TTC549 (cell line): Measurements from ENCODE around the gene KIAA1671.
"Not testable (repeated sequence)": the region's sequence is repeated elsewhere in the genome, so short reads cannot be mapped to it uniquely, and the experiment has no call there.

Experiments used
- FAIRE-seq: peaks from 2 replicates; lab custom pipeline; 2012; peaks lifted over from hg19 to GRCh38; lab: Jason Lieb, UNC

The KIAA1671 gene

GRCh38 chr22:25205847-25206246 lies 253.3 kb downstream of the KIAA1671 start:
- FAIRE-seq, result no peak

- no peak for FAIRE-seq
Measured at GRCh38 chr22:25206998-25207397, 254.5 kb downstream of the KIAA1671 start.

- FAIRE-seq, result no peak
Measured at GRCh38 chr22:25207553-25208157, 255.1 kb downstream of the KIAA1671 start.

DNA sequence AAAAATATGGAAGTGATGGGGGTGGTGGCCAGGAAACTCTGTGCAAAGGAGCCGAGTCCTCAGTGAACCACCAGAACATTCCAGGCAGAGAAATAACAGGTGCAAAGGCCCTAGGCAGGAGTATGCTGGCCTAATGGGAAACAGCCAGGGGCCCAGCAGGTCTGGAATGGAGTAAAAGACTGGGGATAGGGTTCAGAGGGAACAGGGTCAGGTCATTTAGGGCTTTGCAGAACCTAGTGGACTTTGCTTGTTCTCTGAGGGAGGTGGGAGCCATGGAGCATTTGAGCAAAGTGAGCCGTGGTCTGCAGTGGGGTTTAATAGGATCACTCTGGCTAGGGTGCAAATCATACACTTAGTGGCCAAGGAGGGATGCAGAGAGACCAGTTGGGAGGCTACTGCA lies 255.8 kb downstream of the KIAA1671 start:
- FAIRE-seq, result no peak

DNA sequence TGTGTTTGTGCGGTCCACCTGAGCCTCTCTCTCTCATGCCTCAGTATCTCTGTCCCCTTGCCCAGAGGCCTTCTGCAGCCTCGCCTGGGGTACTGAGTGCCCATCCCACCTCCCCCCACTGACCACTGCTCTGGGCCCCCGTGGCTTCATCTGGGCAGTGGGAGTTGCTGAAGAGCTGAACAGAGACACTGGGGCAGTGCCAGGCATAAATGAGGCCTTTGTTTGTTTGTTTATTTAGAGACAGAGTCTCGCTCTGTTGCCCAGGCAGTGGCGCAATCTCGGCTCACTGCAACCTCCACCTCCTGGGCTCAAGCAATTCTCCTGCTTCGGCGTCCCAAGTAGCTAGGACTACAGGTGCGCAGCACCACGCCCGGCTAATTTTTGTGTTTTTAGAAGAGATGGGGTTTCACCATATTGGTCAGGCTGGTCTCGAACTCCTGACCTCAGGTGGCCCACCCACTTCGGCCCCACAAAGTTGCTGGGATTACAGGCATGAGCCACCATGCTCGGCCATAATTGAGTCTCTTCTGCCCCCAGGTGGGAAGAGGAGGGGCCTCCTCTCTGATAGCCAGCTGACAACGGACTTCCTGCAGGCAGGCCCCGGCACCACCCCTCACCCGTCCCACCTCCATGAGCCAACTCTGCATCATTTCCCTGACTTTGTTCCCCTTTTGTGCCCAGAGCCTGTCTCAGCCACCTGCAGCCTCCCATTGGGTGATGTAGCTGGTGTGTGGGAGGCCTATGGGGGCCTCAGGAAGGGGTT lies 256.4 kb downstream of the KIAA1671 start:
- no peak for FAIRE-seq

DNA sequence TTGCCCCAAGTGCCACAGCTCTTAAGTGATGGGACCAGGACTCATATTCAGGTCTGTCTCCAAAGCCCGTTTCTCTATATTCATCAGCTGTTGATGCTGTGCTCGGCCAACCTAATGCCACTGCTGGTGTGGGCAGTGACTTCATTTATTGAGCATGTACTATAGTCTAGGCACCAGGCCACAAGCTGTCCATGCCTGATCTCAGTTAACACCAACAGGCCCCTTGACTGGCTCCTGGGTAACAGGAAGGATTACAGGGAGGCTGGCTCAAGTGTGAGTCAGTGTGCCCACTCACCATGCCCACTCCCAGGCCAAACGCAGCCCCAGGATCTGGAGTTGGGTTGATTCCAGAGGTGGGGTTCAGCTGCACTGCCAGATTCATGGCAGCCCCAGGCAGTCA lies 258.3 kb downstream of the KIAA1671 start:
- no peak for FAIRE-seq

DNA sequence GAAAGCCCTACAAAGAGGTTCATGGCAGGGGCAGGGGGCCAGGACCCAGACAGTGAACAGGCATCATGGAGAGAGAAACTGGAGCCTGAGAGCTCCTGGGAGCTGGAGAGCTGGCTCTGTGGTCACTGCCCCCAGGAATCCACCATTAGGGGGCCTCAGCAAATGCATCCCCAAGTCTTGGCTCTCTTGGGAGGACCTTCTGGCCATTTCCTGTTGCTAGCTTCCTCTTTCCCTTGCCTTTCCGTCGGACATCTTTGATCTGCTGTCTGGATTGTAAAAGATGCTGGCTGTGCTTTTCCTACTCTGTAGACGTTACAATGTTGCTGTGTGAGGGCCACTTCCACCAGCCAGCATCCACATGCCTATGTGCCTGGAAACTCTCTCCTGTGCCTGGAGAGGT lies 259.8 kb downstream of the KIAA1671 start:
- no peak for FAIRE-seq

- no peak for FAIRE-seq
Measured at GRCh38 chr22:25213221-25213620, 260.7 kb downstream of the KIAA1671 start.

DNA sequence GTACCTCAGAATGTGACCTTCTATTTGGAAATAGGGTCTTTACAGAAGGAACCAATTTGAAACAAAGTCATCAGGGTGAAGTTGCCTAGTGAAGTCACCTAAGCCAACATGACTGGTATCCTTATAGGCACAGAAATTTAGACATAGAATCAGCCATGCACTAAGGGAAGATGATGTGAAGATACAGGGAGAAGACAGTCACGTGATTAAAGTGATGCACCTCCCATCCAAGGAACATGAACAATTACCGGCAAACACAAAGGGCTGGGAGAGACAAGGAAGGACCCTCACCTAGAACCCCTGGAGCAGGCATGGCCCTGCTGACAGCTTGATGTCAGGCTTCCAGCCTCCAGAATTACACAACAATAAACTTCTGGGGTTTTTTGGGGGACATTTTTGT lies 263.7 kb downstream of the KIAA1671 start:
- FAIRE-seq, result no peak

GRCh38 chr22:25219211-25219689 lies 266.7 kb downstream of the KIAA1671 start, which contains the start of gene CRYBB2:
Gene CRYBB2, plus strand, starts transcription at chr22:25219639. Its CDS starts 1,791 bp downstream, at chr22:25221430.
- FAIRE-seq, result no peak

- FAIRE-seq, result no peak
Measured at GRCh38 chr22:25219948-25220442, 267.5 kb downstream of the KIAA1671 start.

DNA sequence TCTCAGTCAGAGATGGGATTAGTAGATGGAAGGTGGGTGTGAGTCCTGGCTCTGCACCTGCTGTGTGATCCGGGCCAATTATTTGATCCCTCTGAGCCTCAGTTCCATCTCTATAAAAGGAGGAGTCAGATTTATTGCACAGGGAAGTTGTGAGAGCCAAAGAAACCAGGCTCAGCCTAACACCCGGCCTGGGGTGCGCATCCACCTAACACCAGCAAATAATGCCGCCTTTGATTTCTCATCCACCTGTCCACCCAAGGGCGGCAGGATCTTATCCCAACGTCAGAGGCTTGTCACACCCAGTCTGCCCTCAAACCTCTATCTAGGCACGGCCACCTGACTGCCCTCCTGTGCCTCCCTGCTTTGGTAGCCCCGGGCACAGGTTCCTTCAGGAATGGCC lies 269.3 kb downstream of the KIAA1671 start:
- no peak for FAIRE-seq

- no peak for FAIRE-seq
Measured at GRCh38 chr22:25223269-25223850, 270.8 kb downstream of the KIAA1671 start.

DNA sequence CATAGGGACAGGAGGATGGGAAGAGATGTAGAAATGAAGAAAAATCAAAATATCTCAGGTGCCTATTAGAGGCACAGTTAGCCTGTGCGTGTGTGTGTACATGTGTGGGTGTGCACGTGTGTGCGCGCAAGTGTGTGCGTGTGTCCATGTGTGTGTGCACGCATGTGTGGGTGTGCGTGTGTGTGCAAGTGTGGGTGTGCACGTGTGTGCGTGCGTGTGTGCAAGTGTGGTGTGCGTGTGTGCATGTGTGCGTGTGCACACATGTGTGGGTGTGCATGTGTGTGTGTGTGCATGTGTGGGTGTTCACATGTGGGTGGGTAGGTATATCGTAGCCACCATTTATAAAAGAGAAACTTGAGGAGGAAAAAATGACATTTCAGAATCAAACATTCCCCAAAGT lies 276.3 kb downstream of the KIAA1671 start:
- FAIRE-seq, result no peak

DNA sequence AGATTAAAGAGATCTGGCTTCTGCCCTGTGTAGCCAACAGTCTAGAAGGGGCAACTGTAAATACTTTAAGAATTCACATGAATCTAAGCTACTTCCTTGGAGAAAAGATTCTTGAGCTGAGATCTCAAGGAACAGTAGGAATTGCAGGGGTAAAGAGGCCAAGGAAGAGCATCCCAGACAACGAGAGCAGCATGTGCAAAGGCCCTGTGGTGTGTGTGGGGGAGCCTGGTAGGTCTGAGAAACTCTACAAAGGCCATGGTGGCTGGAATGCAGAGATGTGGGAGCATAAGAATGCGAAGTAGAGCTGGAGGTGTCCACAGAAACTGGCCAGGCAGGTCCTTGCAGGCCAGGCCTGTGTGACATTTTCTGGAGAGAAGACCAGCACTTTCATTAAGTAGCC lies 278.2 kb downstream of the KIAA1671 start:
- FAIRE-seq, result not testable (repeated sequence)

- FAIRE-seq, result no peak
Measured at GRCh38 chr22:25232301-25232700, 279.8 kb downstream of the KIAA1671 start.

DNA sequence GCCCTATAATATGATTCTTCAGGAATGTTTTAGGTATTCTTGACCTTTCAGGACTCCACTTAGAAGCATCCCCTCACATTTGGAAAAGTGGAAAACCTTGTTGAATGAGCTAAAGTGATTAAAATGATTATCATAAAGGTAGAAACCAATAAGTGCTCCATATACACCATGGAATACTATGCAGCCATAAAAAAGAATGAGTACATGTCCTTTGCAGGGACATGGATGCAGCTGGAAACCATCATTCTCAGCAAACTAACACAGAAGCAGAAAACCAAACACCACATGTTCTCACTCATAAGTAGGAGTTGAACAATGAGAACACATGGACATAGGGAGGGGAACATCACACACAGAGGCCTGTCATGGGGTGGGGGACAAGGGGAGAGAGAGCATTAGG lies 281.2 kb downstream of the KIAA1671 start:
- FAIRE-seq, result not testable (repeated sequence)

- FAIRE-seq, result no peak
Measured at GRCh38 chr22:25235547-25236290, 283.2 kb downstream of the KIAA1671 start.

GRCh38 chr22:25236417-25236816 lies 283.9 kb downstream of the KIAA1671 start:
- FAIRE-seq, result no peak

- FAIRE-seq, result no peak
Measured at GRCh38 chr22:25237503-25237902, 285.0 kb downstream of the KIAA1671 start.

GRCh38 chr22:25238058-25238457 lies 285.5 kb downstream of the KIAA1671 start:
- FAIRE-seq, result not testable (repeated sequence)
